PC-9 (cell line): ENCODE data around the gene TIGD6.

Experiments used
- CTCF ChIP-seq: fragments of 200-600 bp; sonication (generic); conservative IDR thresholded peaks from 2 replicates; pipeline ENCODE4 v1.6.1; 2017; ENCODE audit warnings: mixed run types, antibody characterized with exemption, mild to moderate bottlenecking, moderate library complexity
- EZH2 ChIP-seq: fragments of 200-600 bp; sonication (generic); IDR thresholded peaks from 2 replicates; pipeline ENCODE4 v1.8.0; 2017; ENCODE audit warnings: antibody characterized with exemption, low read depth

GRCh38 chr5:149981206-149981605 is 19.2 kb downstream of the TIGD6 start:
- TF ChIP-seq EZH2: no peak
- TF ChIP-seq CTCF: no peak
